Rectal smooth muscle tissue (tissue), 1 donor: ENCODE results near the gene DYSF.
A peak's percentile ranks its signal among the peaks of the same experiment; 100 is the strongest.

Experiments used
- H3K27ac ChIP-seq: one replicate; pipeline ENCODE4 v1.7.0; 2013; ENCODE audit warnings: low read depth, low read length, inconsistent platforms
- H3K27me3 ChIP-seq: one replicate; pipeline ENCODE4 v1.7.0; 2013; ENCODE audit warnings: low read length; ENCODE audit not compliant: control insufficient read depth, insufficient read depth
- H3K36me3 ChIP-seq: one replicate; pipeline ENCODE4 v1.7.0; 2013; ENCODE audit warnings: low read length; ENCODE audit not compliant: control insufficient read depth, insufficient read depth
- H3K4me1 ChIP-seq: one replicate; pipeline ENCODE4 v1.7.0; 2013; ENCODE audit warnings: low read length; ENCODE audit not compliant: control insufficient read depth, insufficient read depth
- H3K4me3 ChIP-seq: one replicate; pipeline ENCODE4 v1.7.0; 2013; ENCODE audit warnings: low read length
- H3K9ac ChIP-seq: one replicate; pipeline ENCODE4 v1.7.0; 2013; ENCODE audit warnings: low read length

Gene DYSF

DNA sequence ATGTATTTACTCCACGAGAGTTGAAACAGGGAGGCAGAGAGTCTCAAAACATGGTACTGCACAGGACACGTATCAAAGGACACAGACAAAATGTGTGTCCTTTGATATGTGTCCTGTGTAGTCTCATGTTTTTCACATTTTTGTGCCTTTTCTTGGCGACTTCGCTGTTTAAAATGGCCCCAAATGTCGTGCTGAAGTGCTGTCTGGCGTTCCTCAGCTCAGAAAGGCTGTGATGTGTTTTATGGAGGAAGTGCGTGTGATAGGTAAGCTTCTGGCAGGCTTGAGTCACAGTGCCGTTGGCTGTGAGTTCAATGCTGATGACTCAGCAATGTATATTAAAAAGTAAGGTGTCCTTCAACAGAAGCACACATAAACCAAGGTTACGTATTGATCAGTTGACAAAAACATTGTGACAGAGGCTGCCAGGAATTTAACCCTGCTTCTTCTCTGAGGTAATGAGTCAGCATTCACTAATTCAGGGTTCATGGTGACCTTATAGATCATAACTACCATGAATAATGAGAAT, 78.2 kb downstream of the DYSF start:
- Histone ChIP-seq H3K4me1 (no peaks in the 10 kb centered on the region), H3K36me3 (peaks cover 3% of the 10 kb centered on the region), H3K4me3 (no peak overlapping the region), H3K27ac (no peak overlapping the region), H3K9ac (no peak overlapping the region), H3K27me3 (no peaks in the 10 kb centered on the region)

DNA sequence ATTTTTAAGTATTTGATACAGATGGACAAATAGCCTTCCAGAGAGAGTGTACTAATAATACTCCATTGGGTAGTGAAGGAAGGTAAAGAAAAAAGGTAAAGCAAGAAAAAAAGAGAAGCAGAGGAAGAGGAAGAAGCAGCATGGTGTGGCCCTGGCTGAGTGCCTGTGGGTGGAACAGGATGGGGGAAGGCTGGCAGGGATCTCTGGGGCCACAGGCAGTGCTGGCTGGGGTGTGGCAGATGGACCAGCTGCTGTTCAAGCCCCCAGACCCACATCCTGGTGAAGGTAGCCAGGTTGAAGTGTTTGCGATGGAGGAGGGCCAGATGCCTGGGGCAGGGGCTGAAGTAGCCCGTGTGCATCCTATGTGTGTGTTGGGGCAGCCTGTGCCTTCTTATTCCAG, 79.0 kb downstream of the DYSF start:
- Histone ChIP-seq H3K36me3 (peaks cover 3% of the 10 kb centered on the region), H3K4me1 (no peaks in the 10 kb centered on the region), H3K27me3 (no peaks in the 10 kb centered on the region)

GRCh38 chr2:71534201-71534600, 80.8 kb downstream of the DYSF start:
- Histone ChIP-seq H3K9ac (no peak overlapping the region), H3K4me3 (no peak overlapping the region), H3K4me1 (no peaks in the 10 kb centered on the region)

More for the DNA sequence above, 79.0 kb downstream of the DYSF start:
- H3K9ac ChIP-seq = no peak overlapping the region
- no peak overlapping the region for H3K4me3 ChIP-seq
- no peak overlapping the region for H3K27ac ChIP-seq

GRCh38 chr2:71534826-71535225, 81.5 kb downstream of the DYSF start:
- no peaks in the 10 kb centered on the region for H3K4me1 ChIP-seq
- H3K36me3 ChIP-seq = peaks cover 3% of the 10 kb centered on the region
- no peak overlapping the region for H3K9ac ChIP-seq
- H3K4me3 ChIP-seq = no peak overlapping the region
- H3K27ac ChIP-seq = no peak overlapping the region
- no peaks in the 10 kb centered on the region for H3K27me3 ChIP-seq

More at GRCh38 chr2:71534201-71534600, 80.8 kb downstream of the DYSF start:
- H3K27ac ChIP-seq = no peak overlapping the region
- H3K27me3 ChIP-seq = no peaks in the 10 kb centered on the region
- peaks cover 3% of the 10 kb centered on the region for H3K36me3 ChIP-seq

DNA sequence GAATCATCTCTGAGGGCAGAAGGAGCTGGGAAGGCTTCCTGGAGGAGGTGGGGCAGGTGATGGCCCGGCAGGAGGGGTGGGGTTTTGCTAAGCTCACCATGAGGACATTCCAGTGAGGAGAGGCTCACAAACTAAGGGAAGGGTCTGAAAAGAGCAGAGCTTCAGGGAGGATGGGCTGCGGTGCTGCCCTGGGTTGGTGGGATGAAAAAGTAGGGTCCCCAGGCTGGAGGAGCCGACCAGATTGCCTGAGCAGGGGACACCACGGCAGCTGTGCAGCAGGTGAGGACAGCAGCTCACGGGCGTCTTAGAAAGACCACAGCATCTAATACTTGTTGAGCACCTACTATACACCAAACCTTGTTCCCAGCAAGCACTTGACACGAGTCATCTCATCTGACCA, 82.2 kb downstream of the DYSF start:
- no peak overlapping the region for H3K27ac ChIP-seq

GRCh38 chr2:71536226-71536671, 82.9 kb downstream of the DYSF start:
- H3K36me3 ChIP-seq = peaks cover 3% of the 10 kb centered on the region
- no peaks in the 10 kb centered on the region for H3K27me3 ChIP-seq
- no peaks in the 10 kb centered on the region for H3K4me1 ChIP-seq
- H3K4me3 ChIP-seq = no peak overlapping the region
- no peak overlapping the region for H3K27ac ChIP-seq
- H3K9ac ChIP-seq = no peak overlapping the region

More for the DNA sequence above, 82.2 kb downstream of the DYSF start:
- Histone ChIP-seq H3K27me3 (no peaks in the 10 kb centered on the region), H3K4me3 (no peak overlapping the region), H3K36me3 (peaks cover 3% of the 10 kb centered on the region), H3K4me1 (no peaks in the 10 kb centered on the region), H3K9ac (no peak overlapping the region)

DNA sequence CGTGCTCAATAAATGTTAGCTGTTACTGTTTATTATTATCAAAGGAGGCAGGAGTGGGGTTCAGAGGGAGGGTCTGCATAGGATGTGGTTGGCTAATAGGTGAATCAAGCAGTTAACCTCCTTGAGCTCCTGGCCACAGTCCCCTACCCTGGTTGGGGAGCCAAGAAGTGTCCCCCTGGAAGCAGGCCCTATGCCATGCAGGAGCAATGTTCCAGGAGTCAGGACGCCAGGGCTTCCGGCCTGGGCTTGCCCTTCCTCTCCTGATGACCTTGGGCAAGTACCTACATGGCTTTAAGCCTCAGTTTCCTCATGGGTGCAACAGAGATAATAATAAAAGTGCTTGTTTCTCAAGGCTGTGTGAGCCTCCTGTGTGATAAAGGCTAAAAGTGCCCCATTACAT, 84.9 kb downstream of the DYSF start:
- Histone ChIP-seq H3K9ac (no peak overlapping the region), H3K27ac (no peak overlapping the region), H3K36me3 (peaks cover 3% of the 10 kb centered on the region), H3K27me3 (no peaks in the 10 kb centered on the region), H3K4me3 (no peak overlapping the region), H3K4me1 (no peaks in the 10 kb centered on the region)

- Histone ChIP-seq H3K4me1 (no peaks in the 10 kb centered on the region), H3K36me3 (peaks cover 3% of the 10 kb centered on the region), H3K27me3 (no peaks in the 10 kb centered on the region), H3K4me3 (no peak overlapping the region), H3K27ac (no peak overlapping the region), H3K9ac (no peak overlapping the region)
Measured at GRCh38 chr2:71538656-71539265, 85.4 kb downstream of the DYSF start.

DNA sequence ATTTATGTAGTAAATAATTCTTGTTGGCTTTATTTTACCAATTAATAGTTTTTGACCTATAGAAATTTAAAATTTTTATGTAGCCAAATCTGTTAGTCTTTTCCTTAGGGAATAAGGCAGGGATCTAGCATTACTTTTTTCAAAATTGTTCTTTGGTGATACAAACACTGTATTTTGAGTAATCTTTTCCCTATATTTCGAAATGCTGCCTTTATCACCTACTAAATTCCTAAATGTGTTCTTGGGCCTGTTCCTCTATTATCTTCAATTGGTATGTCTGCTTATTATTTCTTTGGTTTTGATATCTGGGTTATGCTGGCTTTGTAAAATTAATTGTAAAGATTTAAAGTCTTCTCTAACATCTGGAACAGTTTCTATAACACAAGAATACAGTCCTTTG, 87.5 kb downstream of the DYSF start:
- H3K4me1 ChIP-seq = no peaks in the 10 kb centered on the region
- H3K4me3 ChIP-seq = no peak overlapping the region
- H3K27me3 ChIP-seq = no peaks in the 10 kb centered on the region
- H3K36me3 ChIP-seq = no peaks in the 10 kb centered on the region
- H3K27ac ChIP-seq = no peak overlapping the region
- no peak overlapping the region for H3K9ac ChIP-seq

GRCh38 chr2:71544919-71545571, 91.7 kb downstream of the DYSF start:
- Histone ChIP-seq H3K4me1 (no peaks in the 10 kb centered on the region), H3K4me3 (peak overlapping the region; percentile 45), H3K9ac (no peak overlapping the region), H3K27me3 (no peaks in the 10 kb centered on the region), H3K36me3 (no peaks in the 10 kb centered on the region), H3K27ac (no peak overlapping the region)

DNA sequence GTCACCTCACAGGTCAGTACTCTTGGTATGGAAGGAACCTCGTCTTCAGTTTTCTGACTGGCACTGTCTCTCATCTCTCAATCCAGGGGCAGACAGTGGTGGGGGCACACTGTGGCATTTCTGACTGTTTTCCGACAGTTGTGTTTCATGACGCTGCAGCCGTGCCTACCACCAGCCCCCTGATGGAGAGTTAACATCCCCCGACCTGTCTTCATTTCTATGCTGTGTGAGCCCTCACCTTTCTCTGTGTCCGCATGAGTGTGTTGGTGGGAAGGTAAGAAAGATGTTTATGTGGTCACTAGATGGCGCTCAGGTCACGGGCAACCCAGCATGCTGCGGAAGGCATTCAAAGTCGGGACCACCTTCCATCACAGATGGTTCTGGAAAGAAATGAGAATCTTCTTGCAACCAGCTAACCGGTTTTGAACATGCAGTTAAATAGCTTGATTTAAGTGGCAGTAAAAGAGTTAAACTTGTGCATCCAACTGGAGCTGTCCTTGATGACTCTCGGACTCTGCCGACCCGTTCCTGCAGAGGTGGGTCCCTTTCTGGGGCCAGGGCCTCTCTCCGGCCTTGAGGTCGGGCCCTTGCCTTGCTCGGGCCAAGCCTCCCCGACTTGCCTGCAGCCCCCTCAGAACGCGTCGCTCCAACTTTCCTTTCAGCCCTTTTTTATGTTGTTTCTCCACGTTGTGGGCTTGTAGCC, 92.4 kb downstream of the DYSF start:
- peak overlapping the region; percentile 45 for H3K4me3 ChIP-seq
- no peaks in the 10 kb centered on the region for H3K4me1 ChIP-seq
- H3K9ac ChIP-seq = no peak overlapping the region
- H3K27ac ChIP-seq = no peak overlapping the region
- no peaks in the 10 kb centered on the region for H3K36me3 ChIP-seq
- no peaks in the 10 kb centered on the region for H3K27me3 ChIP-seq

DNA sequence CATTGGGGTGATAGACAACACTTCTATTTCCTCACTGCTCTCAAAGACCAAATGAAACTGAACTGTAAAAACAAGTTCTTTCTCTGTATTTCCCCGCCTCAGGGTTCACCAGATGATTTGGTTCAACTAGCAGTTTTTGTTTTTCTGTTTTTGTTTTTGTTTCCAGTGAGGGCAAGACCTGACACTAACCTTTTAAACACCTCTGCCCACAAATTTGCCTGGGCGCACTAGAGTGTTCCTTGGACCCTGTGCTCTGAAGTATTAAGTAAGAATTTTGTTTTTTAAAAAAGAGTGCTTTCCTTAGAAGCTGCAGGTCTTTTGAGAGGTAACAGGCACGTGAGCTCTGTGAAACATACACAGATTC, 92.9 kb downstream of the DYSF start:
- H3K27me3 ChIP-seq = no peaks in the 10 kb centered on the region
- H3K9ac ChIP-seq = no peak overlapping the region
- no peaks in the 10 kb centered on the region for H3K4me1 ChIP-seq
- H3K36me3 ChIP-seq = no peaks in the 10 kb centered on the region
- no peak overlapping the region for H3K4me3 ChIP-seq
- H3K27ac ChIP-seq = no peak overlapping the region
